K562 (cell line): ENCODE data around the gene ECI1. TPM values are rescaled to one million over a fixed set of nuclear protein-coding genes. Genes with fewer than 3 reads are reported as not detected.
A peak's percentile ranks its signal among the peaks of the same experiment; 100 is the strongest.

Source experiments
- ATAC-seq: fragments of 200-7000 bp; cut with Tn5 transposase; 3 replicates; pipeline ENCODE4 v1.9.1; 2020; ENCODE audit warnings: moderate library complexity
- BruUV-seq: library from RNA; stranded (reverse); fragments of 400-500 nt; replicated peaks from 2 replicates; lab custom pipeline; 2021; lab: Mats Ljungman, UMichigan
- CTCF ChIA-PET: fragments of 300-600 bp; formaldehyde crosslinking; extraction: SDS; loops from one replicate; lab custom pipeline; 2021; ENCODE audit warnings: low intra/inter-chr PET ratio; lab: Yijun Ruan, JAX
- POLR2A ChIA-PET: fragments of 300-600, 350-650 bp; sonication (Branson Sonifier 250); formaldehyde crosslinking; extraction: SDS; loops from one replicate; lab custom pipeline; 2021; ENCODE audit warnings: antibody characterized with exemption, inconsistent platforms; lab: Yijun Ruan, JAX
- DNase-seq, 4 experiments: peaks; one replicate each; pipeline versions ENCODE4 v3.0.0 to v3.0.0-alpha.2; 2011 to 2018; ENCODE audit warnings: low spot score in 3 of 4, mixed read lengths in 3 of 4; ENCODE audit errors: extremely low read depth in 1 of 4
- FAIRE-seq: peaks from 2 replicates; lab custom pipeline; 2011; peaks lifted over from hg19 to GRCh38; lab: Jason Lieb, UNC
- H2AFZ ChIP-seq: 2 replicates; pipeline ENCODE4 v1.6.0; 2011; ENCODE audit warnings: low read depth, low read length, control low read depth, inconsistent platforms
- H3K27ac ChIP-seq: fragments of 200-600 bp; 3 replicates; pipeline ENCODE4 v1.8.0; 2011; ENCODE audit warnings: low read depth, mild to moderate bottlenecking, control low read depth, inconsistent platforms, low read length, moderate library complexity, mixed read lengths; ENCODE audit errors: extremely low read depth
- H3K27me3 ChIP-seq, 2 experiments: fragments of 300-600 bp in 1 of 2; 2 replicates in 1 of 2; 3 replicates in 1 of 2; pipeline versions ENCODE4 v1.6.0 to v1.8.0; 2011; ENCODE audit warnings: inconsistent platforms in 2 of 2, low read length in 2 of 2, mild to moderate bottlenecking in 1 of 2, mixed read lengths in 1 of 2, moderate library complexity in 1 of 2; ENCODE audit not compliant: control insufficient read depth in 2 of 2, insufficient read depth in 2 of 2
- H3K36me3 ChIP-seq: fragments of 300-600 bp; 3 replicates; pipeline ENCODE4 v1.8.0; 2011; ENCODE audit warnings: mild to moderate bottlenecking, low read length, inconsistent platforms; ENCODE audit not compliant: control insufficient read depth, insufficient read depth
- H3K4me1 ChIP-seq, 2 experiments: fragments of 200-600 bp in 1 of 2; replicated peaks in 1 of 2; 2 replicates in 1 of 2; 3 replicates in 1 of 2; pipeline versions ENCODE4 v1.5.1 to v1.8.0; 2011; ENCODE audit warnings: inconsistent platforms in 2 of 2, low read length in 2 of 2, mild to moderate bottlenecking in 1 of 2, mixed read lengths in 1 of 2, moderate library complexity in 1 of 2; ENCODE audit not compliant: control insufficient read depth in 2 of 2, insufficient read depth in 2 of 2
- H3K4me2 ChIP-seq: 2 replicates; pipeline ENCODE4 v1.6.1; 2011; ENCODE audit warnings: low read length, control low read depth, inconsistent platforms, mixed read lengths; ENCODE audit not compliant: insufficient read depth
- H3K4me3 ChIP-seq: fragments of 200-600 bp; sonication (generic), shearing (Covaris generic); 2 replicates; pipeline ENCODE4 v1.5.1; 2016; ENCODE audit warnings: control low read depth, inconsistent platforms
- H3K79me2 ChIP-seq: fragments of 200-600 bp; 3 replicates; pipeline ENCODE4 v1.8.0; 2011; ENCODE audit warnings: low read length, inconsistent platforms; ENCODE audit not compliant: control insufficient read depth, insufficient read depth
- H3K9ac ChIP-seq, 2 experiments: 2 replicates each; pipeline versions ENCODE4 v1.6.0 to v1.6.1; 2011; ENCODE audit warnings: low read depth in 2 of 2, low read length in 2 of 2, control low read depth in 1 of 2, inconsistent platforms in 1 of 2, mild to moderate bottlenecking in 1 of 2, mixed read lengths in 1 of 2; ENCODE audit not compliant: insufficient read depth in 1 of 2
- H3K9me1 ChIP-seq: one replicate; pipeline ENCODE4 v1.6.0; 2011; ENCODE audit warnings: inconsistent platforms, mild to moderate bottlenecking, low read length, moderate library complexity; ENCODE audit not compliant: control insufficient read depth, insufficient read depth
- H3K9me3 ChIP-seq: replicated peaks from 2 replicates; pipeline ENCODE4 v1.5.1; 2011; ENCODE audit warnings: low read depth, low read length, inconsistent platforms; ENCODE audit not compliant: control insufficient read depth, insufficient read depth
- H4K20me1 ChIP-seq: replicated peaks from 2 replicates; pipeline ENCODE4 v1.6.1; 2011; ENCODE audit warnings: low read length, inconsistent platforms, mixed read lengths; ENCODE audit not compliant: control insufficient read depth, insufficient read depth
- DPF2 ChIP-seq: fragments of 450-650 bp; IDR thresholded peaks from 2 replicates; pipeline ENCODE4 v1.6.1; 2016
- ID3 ChIP-seq, 2 experiments: fragments of 250-450 bp in 1 of 2; fragments of 450-650 bp in 1 of 2; sonication (Bioruptor Pico) in 1 of 2; IDR thresholded peaks; 2 replicates each; pipeline versions ENCODE4 v1.6.1 to v1.8.0; 2016 to 2021; ENCODE audit warnings: mild to moderate bottlenecking in 2 of 2, moderate library complexity in 2 of 2, missing compliant biosample characterization in 1 of 2, missing genetic modification characterization in 1 of 2
- KLF13 ChIP-seq: fragments of 450-650 bp; IDR thresholded peaks from 2 replicates; pipeline ENCODE4 v1.6.1; 2016; ENCODE audit warnings: missing genetic modification characterization, low read depth, mild to moderate bottlenecking, missing compliant biosample characterization, moderate library complexity, borderline replicate concordance
- POLR2A ChIP-seq: fragments of 450-650 bp; conservative IDR thresholded peaks from 2 replicates; pipeline ENCODE4 v1.6.1; 2016
- RBFOX2 ChIP-seq: fragments of 200-400 bp; formaldehyde crosslinking; IDR thresholded peaks from 2 replicates; pipeline ENCODE4 v1.6.1; 2017; ENCODE audit warnings: low read depth, mild to moderate bottlenecking, low read length, moderate library complexity
- RBM22 ChIP-seq: fragments of 200-400 bp; formaldehyde crosslinking; IDR thresholded peaks from 2 replicates; pipeline ENCODE4 v1.6.1; 2018; ENCODE audit warnings: low read length, low read depth; ENCODE audit not compliant: poor library complexity, severe bottlenecking
- SPI1 ChIP-seq: IDR thresholded peaks from 2 replicates; pipeline ENCODE4 v1.6.1; 2011; ENCODE audit warnings: low read depth, low read length, control low read depth, borderline replicate concordance
- ZNF239 ChIP-seq: fragments of 250-450 bp; sonication (Bioruptor Pico); IDR thresholded peaks from 2 replicates; pipeline ENCODE4 v1.4.0; 2020; ENCODE audit warnings: mild to moderate bottlenecking
- WGBS: fragments of 100-300 bp; shearing (Covaris generic); methylation state at CpG from one replicate; pipeline ENCODE4 v1.1.6; 2016; ENCODE audit warnings: low coverage, mixed read lengths; ENCODE audit not compliant: insufficient coverage; ENCODE audit errors: missing lambda C conversion rate; 5-methylcytosine and 5-hydroxymethylcytosine counted together
- in situ Hi-C: fragments of 300-500 bp; cut with MboI; formaldehyde crosslinking; loops from 4 replicates; pipeline ENCODE4 v1.15.0; 2018; ENCODE audit warnings: inconsistent platforms, mixed read lengths
- intact Hi-C: fragments of 100-400 bp; cut with micrococcal nuclease; formaldehyde crosslinking; loops from 2 replicates; pipeline ENCODE4 v1.14.2; 2022
- polyA plus RNA-seq, 8 experiments: library from polyadenylated mRNA; depleted of rRNA in 4 of 8; stranded (reverse) in 5 of 8; unstranded in 3 of 8; fragments of >200 nt; fragmentation: Nextera tagmentation in 2 of 8; fragmentation: Illumina TruSeq in 1 of 8; extraction: Ambion mirVana in 2 of 8; extraction: Trizol in 1 of 8; gene quantifications; 2 replicates each; pipeline versions ENCODE4 v1.2.1 to v1.2.3, GENCODE V29; 2011 to 2014; ENCODE audit warnings: inconsistent platforms in 1 of 8, missing spikeins in 1 of 8
- total RNA-seq, 7 experiments: library from RNA; depleted of rRNA in 6 of 7; stranded (reverse); fragments of >200 nt in 6 of 7; fragmentation: Illumina TruSeq in 2 of 7; extraction: Trizol in 2 of 7; gene quantifications; 2 replicates each; pipeline versions ENCODE4 v1.2.1 to v1.2.3, GENCODE V29; 2011 to 2021; ENCODE audit warnings: low replicate concordance in 1 of 7

Gene ECI1
- total and polyA plus RNA-seq, 9 of the 15 experiments (the other 6 are each of a cell fraction or from before 2014, with no cell fraction given), result 4.7 to 189 (median 54.0) TPM

DNA sequence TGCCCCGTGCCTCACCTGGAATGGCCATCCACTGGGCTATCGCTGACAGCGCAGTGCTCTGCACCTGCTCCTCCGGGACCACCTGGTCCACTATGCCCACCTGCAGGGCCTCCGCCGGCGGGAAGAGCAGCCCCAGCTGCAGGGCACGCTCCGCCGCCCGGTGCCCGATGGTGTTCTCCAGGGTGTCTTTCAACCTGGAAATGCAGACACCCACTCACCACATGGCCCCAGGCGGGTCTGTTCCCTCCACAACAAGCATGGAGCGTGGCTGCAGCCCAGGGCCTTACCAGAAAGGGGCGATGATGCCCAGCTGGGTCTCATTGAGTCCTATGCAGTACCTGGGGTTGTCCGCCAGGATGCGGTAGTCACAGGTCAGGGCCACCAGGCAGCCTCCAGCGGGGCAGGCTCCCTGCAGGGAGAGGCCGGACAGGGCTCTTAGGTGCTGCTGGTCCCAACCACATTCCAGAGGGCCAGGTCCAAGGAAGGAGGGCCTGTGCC is 8.3 kb downstream of the ECI1 start (continued):
- TF ChIP-seq RBM22, result peak; percentile 57
- no peak for TF ChIP-seq DPF2
- TF ChIP-seq ZNF239 (CRISPR knock-in tag), result no peak
- peak; percentile 55; the same call in 1 of the 2 replicates for TF ChIP-seq RBFOX2

- no peak for FAIRE-seq
- peak; percentile 79; the same call in 1 of the 2 replicates for TF ChIP-seq KLF13 (tag)
- no peak for TF ChIP-seq ID3 (CRISPR knock-in tag; IDR thresholded peaks at IDR 0.05)
- TF ChIP-seq ID3 (tag; IDR thresholded peaks at IDR 0.05), result no peak
- TF ChIP-seq POLR2A, result 0 out of 2 replicates have a peak, but pooled peaks have one; percentile 23
- TF ChIP-seq SPI1, result peak; percentile 73
- peak in 1 of 4 experiments; percentile 21 for DNase-seq
- Histone ChIP-seq H3K4me2 (no peak overlapping the region), H3K36me3 (peaks cover 73% of the 10 kb centered on the region; the same call in 2 of the 3 replicates), H3K9ac (peak overlapping the region in 1 of 2 experiments; percentile 68; a peak in 1 of 4 replicates), H3K79me2 (peaks cover 11% of the 10 kb centered on the region), H2AFZ (no peak overlapping the region), H4K20me1 (no peaks in the 10 kb centered on the region), H3K4me1 (peaks cover 0 to 51% of the 10 kb centered on the region in 2 experiments; a peak in 2 of 5 replicates), H3K9me3 (no peaks in the 10 kb centered on the region), H3K9me1 (no peaks in the 10 kb centered on the region), H3K4me3 (no peak overlapping the region), H3K27ac (no peak overlapping the region), H3K27me3 (no peaks in the 10 kb centered on the region)
- 66% methylated on average over 11 of the region's 11 CpGs for WGBS
- BruUV-seq, result no TSS peak
- ChIA-PET CTCF (no interaction called here), POLR2A (interaction anchor here (0.6 to 6.6 kb wide), 3 partner anchors 9 to 18 kb away, joined by 4 to 39 read pairs (median 19); partner anchors contain the start of gene ECI1)
- ATAC-seq, result peak; percentile 5; the same call in 1 of the 3 replicates
- in situ Hi-C loops (no loop called here), intact Hi-C loops (no loop called here)
Observed at GRCh38 chr16:2242598-2242997, 8.8 kb downstream of the ECI1 start.
